Mammary epithelial cell (primary cell): ENCODE measurements around the gene LRCH1.

ENCODE experiments used
- CTCF ChIP-seq, 2 donors: IDR thresholded peaks in 1 of 2; conservative IDR thresholded peaks in 1 of 2; 2 replicates each; pipeline ENCODE4 v1.5.1; 2011 to 2012; ENCODE audit warnings: inconsistent platforms in 2 of 2, low read length in 2 of 2, mild to moderate bottlenecking in 2 of 2, control low read depth in 1 of 2, low read depth in 1 of 2; ENCODE audit not compliant: insufficient read depth in 1 of 2; ENCODE audit errors: extremely low read depth in 1 of 2
- EZH2 ChIP-seq: IDR thresholded peaks from 2 replicates; pipeline ENCODE4 v1.6.1; 2012; ENCODE audit warnings: low read length, inconsistent platforms, borderline replicate concordance

GRCh38 chr13:46582190-46582589, 29.2 kb downstream of the LRCH1 start:
- TF ChIP-seq CTCF (conservative IDR thresholded peaks at IDR 0.05 in 1 of 2, IDR thresholded peaks at IDR 0.05 in 1 of 2; ENCODE audit: extremely low read depth in 1 of 2, insufficient read depth in 1 of 2, low read depth in 1 of 2, low read length in 2 of 2) (no peak), EZH2 (no peak)
